Stimulated activated effector memory CD8-positive, alpha-beta T cell treated with anti-CD3 and anti-CD28 coated beads, Interleukin-12 subunit alpha, Interleukin-12 subunit beta, amount 100 ng/mL, for 72 hours (primary cell): ENCODE results near the gene RIMBP2.

Experiments used
- ATAC-seq: fragments of 150-1000 bp; cut with Tn5 transposase; 2 replicates; pipeline ENCODE4 v1.10.0; 2021
- DNase-seq, 2 donors: peaks; one replicate each; pipeline ENCODE4 v3.0.0; 2021 to 2022; ENCODE audit warnings: low spot score in 2 of 2
- H3K27ac Mint-ChIP-seq: one replicate; pipeline ENCODE4 v1.8.0; 2022; ENCODE audit warnings: mild to moderate bottlenecking, mixed read lengths
- H3K36me3 Mint-ChIP-seq: one replicate; pipeline ENCODE4 v1.8.0; 2022; ENCODE audit warnings: mild to moderate bottlenecking, mixed read lengths
- H3K4me1 Mint-ChIP-seq: one replicate; pipeline ENCODE4 v1.8.0; 2022; ENCODE audit warnings: mixed read lengths
- H3K4me3 Mint-ChIP-seq: one replicate; pipeline ENCODE4 v1.8.0; 2022; ENCODE audit warnings: mild to moderate bottlenecking, mixed read lengths
- H3K9me3 Mint-ChIP-seq: one replicate; pipeline ENCODE4 v1.8.0; 2022; ENCODE audit warnings: mixed read lengths

Gene RIMBP2

DNA sequence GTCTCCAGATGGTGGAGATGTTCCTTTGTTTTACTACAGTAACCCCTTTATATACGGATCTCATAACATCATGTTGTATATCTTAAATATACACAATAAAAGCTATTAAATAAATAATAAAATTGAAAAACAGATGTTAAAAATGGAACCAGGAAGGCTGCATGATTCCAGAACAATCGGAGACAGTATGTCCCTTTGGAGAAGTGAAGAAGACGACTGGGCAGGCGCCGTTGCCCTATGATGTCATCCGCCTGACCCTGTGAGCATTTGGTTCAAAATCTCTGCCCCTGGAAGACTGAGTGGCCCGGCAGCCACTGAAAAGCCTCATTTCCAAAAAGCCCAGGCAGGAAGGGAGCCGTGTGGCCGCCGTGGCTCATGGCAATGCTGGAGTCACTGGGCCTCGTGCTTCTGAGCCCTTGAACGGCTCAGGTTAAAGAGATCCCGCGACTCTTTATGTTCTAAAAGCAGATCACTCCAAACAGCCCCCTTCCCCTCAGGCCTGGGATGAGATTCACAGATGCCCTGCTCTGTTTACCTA lies 30.8 kb downstream of the RIMBP2 start:
- no peak for DNase-seq
- Mint-ChIP-seq H3K27ac (no peak overlapping the region), H3K9me3 (no peaks in the 10 kb centered on the region), H3K36me3 (no peaks in the 10 kb centered on the region), H3K4me1 (no peaks in the 10 kb centered on the region), H3K4me3 (no peak overlapping the region)
- ATAC-seq, result no peak

DNA sequence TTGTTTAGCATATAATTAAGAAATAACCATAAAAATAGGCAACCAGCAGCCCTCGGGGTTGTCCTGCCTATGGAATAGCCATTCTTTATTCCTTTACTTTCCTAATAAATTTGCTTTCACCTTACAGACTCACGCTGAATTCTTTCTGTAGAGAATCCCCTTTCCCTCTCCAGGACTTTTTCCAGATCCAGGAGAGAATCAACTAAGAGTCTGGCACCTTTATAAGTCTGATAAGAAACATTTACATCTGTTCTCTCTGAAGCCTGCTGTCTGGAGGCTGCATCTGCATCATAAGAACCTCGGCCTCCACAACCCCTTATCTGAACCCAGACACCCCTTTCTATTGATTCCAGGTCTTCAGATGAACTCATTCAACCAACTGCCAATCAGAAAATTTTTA lies 32.3 kb downstream of the RIMBP2 start:
- Mint-ChIP-seq H3K36me3 (no peaks in the 10 kb centered on the region), H3K9me3 (no peaks in the 10 kb centered on the region), H3K4me1 (no peaks in the 10 kb centered on the region), H3K4me3 (no peak overlapping the region), H3K27ac (no peak overlapping the region)
- DNase-seq (no peak), ATAC-seq (no peak)

DNA sequence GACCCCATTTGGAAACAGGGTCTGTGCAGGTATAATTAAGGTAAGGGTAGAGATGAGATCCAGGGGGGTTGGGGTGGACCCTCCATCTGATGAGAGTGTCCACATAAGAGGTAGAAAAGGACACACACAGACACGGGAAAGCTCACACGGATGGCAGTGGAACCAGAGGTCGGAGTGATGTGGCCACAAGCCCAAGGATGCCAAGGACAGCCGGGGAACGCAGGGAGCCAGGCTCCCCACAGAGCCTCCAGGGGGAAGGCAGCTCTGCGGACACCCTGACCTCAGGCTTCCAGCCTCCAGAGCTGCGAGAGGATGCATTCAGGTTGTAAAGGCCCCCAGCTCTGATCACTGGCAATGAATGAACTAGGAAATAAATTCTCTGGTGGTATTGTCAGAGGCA lies 33.0 kb downstream of the RIMBP2 start:
- Mint-ChIP-seq H3K36me3 (no peaks in the 10 kb centered on the region), H3K27ac (no peak overlapping the region), H3K4me1 (no peaks in the 10 kb centered on the region), H3K9me3 (no peaks in the 10 kb centered on the region), H3K4me3 (no peak overlapping the region)
- DNase-seq, result no peak
- no peak for ATAC-seq

DNA sequence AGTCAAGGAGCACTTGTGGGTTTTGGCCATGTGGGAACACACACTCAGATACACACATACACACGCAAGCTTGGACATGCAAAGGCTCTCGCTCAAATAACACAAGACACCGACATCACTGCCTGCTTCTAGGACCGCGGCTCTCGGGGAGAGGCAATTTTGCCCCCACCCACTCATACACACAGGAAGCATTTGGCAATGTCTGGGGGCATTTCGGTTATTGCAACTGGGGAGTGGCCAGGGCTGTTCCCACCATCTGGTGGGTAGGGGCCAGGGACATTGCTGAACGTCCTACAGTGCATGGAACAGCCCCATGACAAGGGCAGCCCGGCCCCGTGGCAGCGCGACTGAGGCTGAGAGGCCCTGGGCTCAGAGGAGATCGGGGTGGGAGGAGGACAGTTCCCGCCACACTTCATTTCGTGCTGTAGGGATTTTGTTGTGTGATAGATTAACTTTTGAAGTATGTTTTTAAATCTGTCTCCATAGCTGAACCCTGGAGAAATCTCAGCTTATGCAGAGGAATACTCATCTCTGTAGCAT lies 35.6 kb downstream of the RIMBP2 start:
- no peak for DNase-seq
- Mint-ChIP-seq H3K27ac (no peak overlapping the region), H3K4me3 (no peak overlapping the region), H3K9me3 (no peaks in the 10 kb centered on the region), H3K4me1 (no peaks in the 10 kb centered on the region), H3K36me3 (no peaks in the 10 kb centered on the region)
- ATAC-seq, result no peak

DNA sequence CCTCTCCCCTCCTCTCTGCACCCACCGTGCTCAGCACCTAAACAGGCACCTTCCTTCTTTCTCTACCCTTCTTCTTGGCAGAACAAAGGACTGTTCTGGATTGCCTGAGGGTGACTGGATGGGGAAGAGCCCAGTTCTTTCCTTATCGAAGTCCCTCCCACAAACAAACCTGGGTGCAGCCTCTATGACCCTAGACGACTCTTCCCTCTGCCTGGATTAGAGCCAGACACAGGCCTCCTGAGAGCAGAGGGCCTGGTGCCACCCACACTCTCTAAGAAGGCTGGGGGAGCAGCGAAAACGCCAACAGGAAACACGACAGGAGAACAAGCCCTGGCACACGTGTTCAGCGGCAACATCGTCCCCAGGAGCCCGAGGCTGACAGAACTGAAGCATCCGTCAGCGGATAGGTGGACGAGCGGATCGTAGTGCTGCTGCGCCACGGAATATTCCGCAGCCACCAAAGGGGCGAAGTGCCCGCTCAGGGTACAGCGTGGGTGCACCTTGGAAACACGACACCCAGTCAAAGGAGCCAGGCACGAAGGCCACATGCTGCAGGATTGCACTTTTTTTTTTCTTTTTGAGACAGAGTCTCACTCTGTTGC lies 38.0 kb downstream of the RIMBP2 start:
- H3K27ac Mint-ChIP-seq, result no peak overlapping the region
- no peaks in the 10 kb centered on the region for H3K36me3 Mint-ChIP-seq
- DNase-seq, result no peak
- H3K4me1 Mint-ChIP-seq, result no peaks in the 10 kb centered on the region
- no peak for ATAC-seq
- H3K9me3 Mint-ChIP-seq, result peaks cover 3% of the 10 kb centered on the region
- no peak overlapping the region for H3K4me3 Mint-ChIP-seq

DNA sequence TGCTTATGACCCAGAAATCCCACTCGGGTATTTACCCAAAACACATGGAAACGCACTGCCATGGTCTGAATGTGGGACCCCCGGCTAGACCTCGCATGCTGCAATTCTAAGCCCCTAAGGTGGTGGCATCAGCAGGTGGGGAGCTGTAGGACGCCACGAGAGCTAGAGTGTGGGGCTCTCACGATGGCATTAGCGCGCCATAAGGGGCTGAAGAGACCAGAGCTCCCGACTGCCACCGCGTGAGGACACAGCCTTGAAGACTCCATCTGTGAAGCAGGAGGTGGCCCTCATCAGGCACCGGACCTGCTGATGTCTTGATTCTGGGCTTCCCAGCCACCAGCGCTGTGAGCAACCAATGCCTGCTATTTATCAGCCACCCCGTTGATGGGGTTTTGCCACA lies 40.3 kb downstream of the RIMBP2 start:
- H3K4me1 Mint-ChIP-seq, result no peaks in the 10 kb centered on the region
- H3K36me3 Mint-ChIP-seq, result no peaks in the 10 kb centered on the region
- no peak for DNase-seq
- H3K4me3 Mint-ChIP-seq, result no peak overlapping the region
- peaks cover 6% of the 10 kb centered on the region for H3K9me3 Mint-ChIP-seq
- no peak overlapping the region for H3K27ac Mint-ChIP-seq
- no peak for ATAC-seq

DNA sequence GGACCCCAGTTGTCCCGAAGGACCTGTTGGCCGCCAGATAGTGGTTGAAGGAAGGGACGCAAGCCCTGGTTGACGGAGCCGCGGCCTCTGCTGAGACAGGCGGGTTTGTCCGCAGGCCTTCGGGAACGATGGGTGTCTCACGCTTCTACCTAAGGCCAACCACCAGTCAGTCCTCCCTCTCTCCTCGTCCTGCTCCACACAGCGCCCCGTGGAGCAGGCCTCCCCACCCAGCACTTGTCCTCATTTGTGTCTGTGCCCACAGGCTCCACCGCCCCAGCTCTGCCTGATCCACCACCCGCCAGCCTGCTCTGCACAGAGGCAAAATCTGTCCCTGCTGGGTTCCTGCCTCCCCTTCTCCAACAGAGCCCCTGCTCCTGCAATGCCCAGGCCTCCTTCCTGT lies 41.0 kb downstream of the RIMBP2 start:
- Mint-ChIP-seq H3K9me3 (peaks cover 6% of the 10 kb centered on the region), H3K27ac (no peak overlapping the region), H3K4me3 (no peak overlapping the region), H3K36me3 (no peaks in the 10 kb centered on the region), H3K4me1 (no peaks in the 10 kb centered on the region)
- DNase-seq, result no peak
- no peak for ATAC-seq

DNA sequence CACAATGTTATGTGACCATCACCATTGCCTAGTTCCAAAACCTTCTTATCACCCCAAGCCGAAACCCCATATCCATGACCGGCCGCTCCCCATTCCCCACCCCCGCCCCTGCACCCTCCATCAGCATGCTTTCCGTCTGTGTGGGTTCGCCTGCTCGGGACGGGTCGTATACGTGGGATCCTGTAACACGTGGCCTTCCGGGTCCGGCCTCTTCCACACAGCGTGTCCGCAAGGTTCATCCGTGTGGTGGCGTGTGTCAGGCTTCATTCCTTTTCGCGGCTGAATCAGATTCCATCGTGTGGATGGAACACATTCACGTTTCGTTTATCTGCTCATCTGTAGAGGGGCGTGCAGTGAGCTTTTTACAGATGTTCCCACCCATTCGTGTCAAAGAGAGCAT lies 41.4 kb downstream of the RIMBP2 start:
- ATAC-seq, result no peak
- no peaks in the 10 kb centered on the region for H3K36me3 Mint-ChIP-seq
- DNase-seq, result no peak
- no peaks in the 10 kb centered on the region for H3K4me1 Mint-ChIP-seq
- peaks cover 6% of the 10 kb centered on the region for H3K9me3 Mint-ChIP-seq
- H3K4me3 Mint-ChIP-seq, result no peak overlapping the region
- no peak overlapping the region for H3K27ac Mint-ChIP-seq

DNA sequence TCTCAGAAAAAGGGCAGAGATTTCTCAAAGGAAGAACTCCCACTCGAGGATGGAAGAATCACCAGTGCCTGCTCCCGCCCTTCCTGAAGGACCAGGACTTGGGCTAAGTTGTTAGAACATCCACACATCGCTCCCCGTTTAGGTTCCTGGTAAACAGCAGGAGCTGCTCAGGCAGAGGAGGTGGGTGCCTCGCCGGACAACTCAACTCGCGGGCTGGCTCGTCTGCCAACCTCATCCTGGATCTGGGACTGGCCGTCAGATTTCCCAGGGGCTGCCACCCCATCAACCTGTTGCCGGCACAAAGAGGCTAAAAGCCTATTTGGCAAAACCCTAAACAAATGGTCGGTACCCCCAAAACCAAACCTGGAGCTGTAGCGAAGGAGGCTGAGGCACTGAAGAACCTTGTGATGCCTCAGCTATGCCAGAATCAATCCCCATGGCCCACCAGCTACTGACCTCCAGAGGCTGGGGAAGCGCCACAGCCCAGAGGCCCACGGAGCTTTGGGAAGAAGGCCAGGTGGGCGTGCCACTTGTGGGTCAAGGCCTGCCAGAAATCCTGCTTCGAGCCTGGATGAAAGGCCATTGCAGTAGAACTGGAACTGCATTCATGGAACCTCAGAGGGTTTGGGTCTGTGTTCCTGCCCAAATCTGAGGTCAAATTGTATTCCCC lies 42.9 kb downstream of the RIMBP2 start:
- Mint-ChIP-seq H3K4me3 (no peak overlapping the region), H3K9me3 (peaks cover 9% of the 10 kb centered on the region), H3K4me1 (no peaks in the 10 kb centered on the region), H3K36me3 (no peaks in the 10 kb centered on the region), H3K27ac (no peak overlapping the region)
- DNase-seq (no peak), ATAC-seq (no peak)

DNA sequence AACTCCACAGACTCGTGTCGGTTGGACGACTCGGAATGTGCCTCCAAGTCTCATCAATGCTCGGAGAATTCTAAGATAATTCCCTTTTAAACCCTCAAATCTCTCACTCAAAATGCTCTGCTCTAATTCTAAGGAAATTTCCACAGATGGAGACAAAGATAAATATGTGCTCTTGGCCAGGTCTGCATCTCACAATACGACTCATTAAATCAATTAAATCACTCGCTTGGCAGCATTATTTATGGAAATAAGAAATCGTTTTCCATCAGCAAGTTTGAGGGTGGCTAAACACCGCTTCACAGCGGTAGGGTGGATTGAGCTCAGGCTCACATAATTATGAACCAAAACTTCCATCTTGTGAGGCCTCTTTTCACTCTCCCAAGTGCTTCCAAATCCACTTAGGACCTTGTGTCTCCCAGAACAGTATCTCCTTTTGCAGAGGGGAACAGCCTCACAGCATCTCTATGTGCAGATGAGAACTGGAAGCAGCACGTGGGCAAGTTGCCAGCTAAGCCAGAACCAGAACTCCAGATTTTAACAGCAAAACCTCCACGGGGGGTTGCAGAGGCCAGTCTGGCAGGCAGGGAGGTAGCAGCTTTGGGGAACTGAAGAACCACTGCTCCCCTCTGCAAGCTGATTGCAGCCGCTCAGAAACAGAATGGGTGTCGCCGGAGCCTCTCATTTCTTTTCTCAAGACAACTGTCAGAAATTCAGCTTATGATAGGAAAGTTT lies 43.8 kb downstream of the RIMBP2 start:
- H3K9me3 Mint-ChIP-seq, result peaks cover 9% of the 10 kb centered on the region
- DNase-seq, result no peak
- H3K4me1 Mint-ChIP-seq, result no peaks in the 10 kb centered on the region
- H3K36me3 Mint-ChIP-seq, result no peaks in the 10 kb centered on the region
- ATAC-seq, result no peak
- no peak overlapping the region for H3K27ac Mint-ChIP-seq
- no peak overlapping the region for H3K4me3 Mint-ChIP-seq

DNA sequence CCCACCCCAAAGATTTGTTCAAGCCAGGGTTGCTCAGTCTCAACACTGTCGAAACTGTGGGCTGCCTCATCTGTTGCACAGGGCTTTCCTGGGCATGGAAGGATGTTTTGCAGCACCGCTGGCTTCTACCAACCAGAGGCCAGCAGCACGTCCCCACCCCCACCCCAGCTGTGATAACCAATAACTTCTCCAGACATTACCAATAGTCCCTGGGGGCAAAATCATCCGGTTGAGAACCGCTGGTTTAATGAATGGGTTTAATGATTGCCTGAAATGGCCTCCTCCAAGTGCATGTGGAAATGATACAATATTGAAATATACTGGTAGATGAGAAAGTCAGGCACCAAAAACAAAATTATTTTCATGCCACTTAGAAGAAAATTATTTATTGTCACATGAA lies 44.5 kb downstream of the RIMBP2 start:
- H3K27ac Mint-ChIP-seq, result no peak overlapping the region
- peaks cover 11% of the 10 kb centered on the region for H3K9me3 Mint-ChIP-seq
- H3K36me3 Mint-ChIP-seq, result no peaks in the 10 kb centered on the region
- no peaks in the 10 kb centered on the region for H3K4me1 Mint-ChIP-seq
- DNase-seq, result no peak
- ATAC-seq, result no peak
- no peak overlapping the region for H3K4me3 Mint-ChIP-seq

DNA sequence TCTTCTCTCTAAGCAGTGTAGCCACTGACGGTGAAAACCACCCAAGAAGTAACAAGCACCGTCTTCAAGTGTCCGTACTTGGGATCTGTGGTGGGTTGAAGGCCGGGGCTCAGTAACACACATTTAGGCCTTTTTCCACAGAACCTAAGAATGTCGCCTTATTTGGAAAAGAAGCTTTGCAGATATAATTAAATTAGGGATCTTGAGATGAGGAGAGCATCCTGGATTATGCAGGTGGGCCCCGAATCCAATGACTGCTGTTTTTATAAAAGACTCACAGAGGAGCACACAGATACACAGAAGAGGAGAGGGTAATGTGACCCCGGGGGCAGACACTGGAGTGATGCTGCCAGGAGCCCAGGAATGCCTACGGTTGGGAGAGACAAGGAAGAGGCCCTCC lies 46.3 kb downstream of the RIMBP2 start:
- no peaks in the 10 kb centered on the region for H3K4me1 Mint-ChIP-seq

DNA sequence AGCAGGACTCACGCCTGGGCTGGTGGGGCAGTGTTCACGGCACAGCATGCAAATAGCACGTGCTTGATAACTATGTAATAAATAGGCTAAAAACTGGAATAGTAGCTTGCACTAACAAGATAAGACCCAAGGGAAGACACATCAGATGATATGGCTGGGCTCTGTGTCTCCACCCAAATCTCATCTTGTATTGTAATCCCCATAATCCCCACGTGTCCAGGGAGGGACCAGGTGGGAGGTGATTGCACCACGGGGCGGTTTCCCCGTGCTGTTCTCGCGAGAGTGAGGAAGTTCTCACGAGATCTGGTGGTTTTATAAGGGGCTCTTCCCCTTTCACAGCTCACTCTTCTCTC lies 46.9 kb downstream of the RIMBP2 start:
- Mint-ChIP-seq H3K4me3 (no peak overlapping the region), H3K9me3 (peaks cover 11% of the 10 kb centered on the region), H3K27ac (no peak overlapping the region), H3K4me1 (no peaks in the 10 kb centered on the region), H3K36me3 (no peaks in the 10 kb centered on the region)
- ATAC-seq (no peak), DNase-seq (no peak)

More for the DNA sequence above, 46.3 kb downstream of the RIMBP2 start:
- Mint-ChIP-seq H3K9me3 (peaks cover 11% of the 10 kb centered on the region), H3K27ac (no peak overlapping the region), H3K36me3 (no peaks in the 10 kb centered on the region), H3K4me3 (no peak overlapping the region)
- ATAC-seq (no peak), DNase-seq (no peak)

DNA sequence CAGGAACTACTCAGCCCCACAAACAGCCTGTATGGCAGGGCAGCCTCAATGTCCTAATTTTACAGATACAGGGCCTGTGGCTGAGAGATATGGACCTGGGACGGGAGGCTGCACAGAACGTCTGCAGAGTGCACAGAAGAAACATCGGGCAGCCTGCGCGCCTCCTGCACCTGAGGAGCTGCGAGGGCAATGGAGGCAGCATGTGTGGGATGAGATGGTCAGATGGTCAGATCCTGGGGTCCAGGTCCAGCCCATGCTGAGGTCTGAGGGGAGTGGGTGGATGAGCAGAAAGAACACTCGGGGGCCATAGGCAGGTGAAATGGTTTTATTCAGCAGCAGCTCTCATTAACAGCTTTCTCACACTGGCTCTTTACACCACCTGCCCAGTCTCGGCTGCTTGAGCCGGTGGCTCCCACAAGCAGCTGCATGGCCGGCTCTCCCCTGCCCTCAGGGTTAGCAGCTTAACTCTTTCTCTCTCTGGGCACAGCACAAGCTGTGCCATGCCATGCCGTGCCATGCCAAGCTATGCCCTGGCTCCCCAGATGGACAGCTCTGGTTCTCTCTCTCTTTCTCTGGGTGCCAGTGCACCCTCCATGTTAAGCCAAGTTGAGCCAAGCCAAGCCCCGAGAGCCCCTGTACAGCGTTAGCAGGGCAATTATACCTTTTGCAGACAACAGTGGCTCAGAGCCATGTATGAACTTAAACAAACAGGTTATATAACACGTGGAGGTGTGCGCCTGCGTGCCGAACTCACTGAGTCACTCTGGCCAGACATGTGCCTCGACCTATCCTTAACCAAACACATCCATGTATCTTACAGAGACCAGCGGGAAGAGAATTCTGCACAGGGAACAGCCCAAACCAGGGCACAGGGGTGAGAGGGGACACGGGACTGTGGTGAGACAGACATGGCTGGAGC lies 47.6 kb downstream of the RIMBP2 start:
- DNase-seq (no peak), ATAC-seq (no peak)
- Mint-ChIP-seq H3K4me1 (no peaks in the 10 kb centered on the region), H3K27ac (no peak overlapping the region), H3K9me3 (peaks cover 8% of the 10 kb centered on the region), H3K36me3 (no peaks in the 10 kb centered on the region), H3K4me3 (no peak overlapping the region)

DNA sequence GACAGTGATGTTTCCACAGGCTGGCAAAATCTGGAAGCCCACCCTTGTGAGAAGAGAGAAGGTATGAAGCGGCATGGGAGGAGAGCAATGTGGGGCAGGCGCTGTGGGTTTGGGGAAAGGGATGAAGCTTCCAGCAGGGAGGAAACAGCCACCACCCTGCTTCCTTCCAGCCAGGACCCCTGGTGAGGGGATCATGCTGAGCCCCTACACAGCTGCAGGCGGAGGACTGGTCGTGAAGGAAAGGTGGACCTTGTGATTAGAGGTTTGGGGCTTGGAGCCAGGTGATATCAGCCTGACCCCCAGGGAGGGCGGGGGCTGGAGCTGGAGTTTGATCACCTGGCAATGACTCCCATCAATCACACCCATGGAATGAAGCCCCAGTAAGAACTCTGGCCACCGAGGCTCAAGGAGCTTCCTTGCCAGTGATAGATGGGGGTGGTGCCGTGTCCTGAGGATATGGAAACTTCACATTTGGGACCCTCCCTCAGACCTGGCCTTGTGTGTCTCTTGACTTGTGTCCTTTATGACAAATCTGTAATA lies 48.6 kb downstream of the RIMBP2 start:
- Mint-ChIP-seq H3K4me1 (no peaks in the 10 kb centered on the region), H3K36me3 (no peaks in the 10 kb centered on the region), H3K9me3 (peaks cover 8% of the 10 kb centered on the region), H3K4me3 (no peak overlapping the region), H3K27ac (no peak overlapping the region)
- no peak for DNase-seq
- ATAC-seq, result no peak
